ENCODE results near the gene BIRC2. TPM values are rescaled to one million over a fixed set of nuclear protein-coding genes. Genes with fewer than 3 reads are reported as not detected.

Gene BIRC2
- total RNA-seq, 1 donor from 2014 or later = 78.1 TPM

GRCh38 chr11:102396708-102397563, 49.9 kb downstream of the BIRC2 start:
- DNase-seq (ENCODE audit: low spot score) = no peak
- H3K4me2 ChIP-seq = no peak overlapping the region
- H3K9ac ChIP-seq = no peak overlapping the region
- H3K27me3 ChIP-seq = no peaks in the 10 kb centered on the region
- no peaks in the 10 kb centered on the region for H3K79me2 ChIP-seq (ENCODE audit: low read depth)
- no peaks in the 10 kb centered on the region for H3K4me1 ChIP-seq
- no peaks in the 10 kb centered on the region for H3K9me3 Mint-ChIP-seq
- H3K27ac Mint-ChIP-seq = no peak overlapping the region
- no peak overlapping the region for H3K27ac ChIP-seq
- peaks cover 3% of the 10 kb centered on the region for H3K4me1 Mint-ChIP-seq
- no peak overlapping the region for H3K4me3 Mint-ChIP-seq
- H3K9me3 ChIP-seq (ENCODE audit: low read depth) = no peaks in the 10 kb centered on the region
- no peak overlapping the region for H3K4me3 ChIP-seq
- no peaks in the 10 kb centered on the region for H4K20me1 ChIP-seq (ENCODE audit: low read depth)
- H3K27me3 Mint-ChIP-seq (ENCODE audit: insufficient read depth, low read depth) = no peaks in the 10 kb centered on the region
- no peak for TF ChIP-seq CTCF (IDR thresholded peaks at IDR 0.05)
- no peak overlapping the region for H2AFZ ChIP-seq (replicated peaks)
- peaks cover 23% of the 10 kb centered on the region for H3K36me3 ChIP-seq
- H3F3A ChIP-seq (ENCODE audit: low read depth) = peaks cover 3% of the 10 kb centered on the region
- peaks cover 25% of the 10 kb centered on the region for H3K36me3 Mint-ChIP-seq

GRCh38 chr11:102398297-102398696, 51.3 kb downstream of the BIRC2 start:
- Mint-ChIP-seq H3K4me3 (no peak overlapping the region), H3K27ac (no peak overlapping the region), H3K27me3 (ENCODE audit: insufficient read depth, low read depth) (no peaks in the 10 kb centered on the region), H3K4me1 (peaks cover 3% of the 10 kb centered on the region), H3K36me3 (peaks cover 26% of the 10 kb centered on the region), H3K9me3 (no peaks in the 10 kb centered on the region)
- Histone ChIP-seq H2AFZ (replicated peaks) (no peak overlapping the region), H3K9me3 (ENCODE audit: low read depth) (no peaks in the 10 kb centered on the region), H3K79me2 (ENCODE audit: low read depth) (no peaks in the 10 kb centered on the region), H3F3A (ENCODE audit: low read depth) (peaks cover 3% of the 10 kb centered on the region), H4K20me1 (ENCODE audit: low read depth) (no peaks in the 10 kb centered on the region), H3K9ac (no peak overlapping the region), H3K4me1 (no peaks in the 10 kb centered on the region), H3K4me3 (no peak overlapping the region), H3K27me3 (no peaks in the 10 kb centered on the region), H3K36me3 (peaks cover 23% of the 10 kb centered on the region), H3K27ac (no peak overlapping the region), H3K4me2 (no peak overlapping the region)
- TF ChIP-seq EZH2 (IDR thresholded peaks at IDR 0.05) (no peak), CTCF (IDR thresholded peaks at IDR 0.05) (no peak)
- no peak for DNase-seq (ENCODE audit: low spot score)

- no peak for DNase-seq (ENCODE audit: low spot score)
- Mint-ChIP-seq H3K27ac (no peak overlapping the region), H3K27me3 (ENCODE audit: insufficient read depth, low read depth) (no peaks in the 10 kb centered on the region), H3K9me3 (no peaks in the 10 kb centered on the region), H3K36me3 (peaks cover 31% of the 10 kb centered on the region), H3K4me1 (peaks cover 3% of the 10 kb centered on the region), H3K4me3 (no peak overlapping the region)
- Histone ChIP-seq H3K9me3 (ENCODE audit: low read depth) (no peaks in the 10 kb centered on the region), H3K9ac (no peak overlapping the region), H2AFZ (replicated peaks) (no peak overlapping the region), H3K27ac (no peak overlapping the region), H3K79me2 (ENCODE audit: low read depth) (no peaks in the 10 kb centered on the region), H3K27me3 (no peaks in the 10 kb centered on the region), H3K36me3 (peaks cover 23% of the 10 kb centered on the region), H3K4me1 (no peaks in the 10 kb centered on the region), H3F3A (ENCODE audit: low read depth) (peaks cover 3% of the 10 kb centered on the region), H4K20me1 (ENCODE audit: low read depth) (no peaks in the 10 kb centered on the region), H3K4me2 (no peak overlapping the region), H3K4me3 (no peak overlapping the region)
- no peak for TF ChIP-seq EZH2 (IDR thresholded peaks at IDR 0.05)
- TF ChIP-seq CTCF (IDR thresholded peaks at IDR 0.05) = no peak
- no peak for TF ChIP-seq EZH2phosphoT487 (IDR thresholded peaks at IDR 0.05)
These were observed 52.2 kb downstream of the BIRC2 start for GRCh38 chr11:102399189-102399588.
